Colon (tissue), 2 donors: ENCODE results near the gene DEFB132.
"Not testable (repeated sequence)": the region's sequence is repeated elsewhere in the genome, so short reads cannot be mapped to it uniquely, and the experiment has no call there.

Source experiments
- FAIRE-seq: peaks from 2 replicates; lab custom pipeline; 2012; peaks lifted over from hg19 to GRCh38; lab: Jason Lieb, UNC
- donor health status: control.
- donor health status: control.

Gene DEFB132

GRCh38 chr20:257419-257818, at the start of gene DEFB132:
TSS of gene DEFB132 (plus strand) at chr20:257724. CDS start at chr20:257779, 55 bp downstream.
- no peak for FAIRE-seq

DNA sequence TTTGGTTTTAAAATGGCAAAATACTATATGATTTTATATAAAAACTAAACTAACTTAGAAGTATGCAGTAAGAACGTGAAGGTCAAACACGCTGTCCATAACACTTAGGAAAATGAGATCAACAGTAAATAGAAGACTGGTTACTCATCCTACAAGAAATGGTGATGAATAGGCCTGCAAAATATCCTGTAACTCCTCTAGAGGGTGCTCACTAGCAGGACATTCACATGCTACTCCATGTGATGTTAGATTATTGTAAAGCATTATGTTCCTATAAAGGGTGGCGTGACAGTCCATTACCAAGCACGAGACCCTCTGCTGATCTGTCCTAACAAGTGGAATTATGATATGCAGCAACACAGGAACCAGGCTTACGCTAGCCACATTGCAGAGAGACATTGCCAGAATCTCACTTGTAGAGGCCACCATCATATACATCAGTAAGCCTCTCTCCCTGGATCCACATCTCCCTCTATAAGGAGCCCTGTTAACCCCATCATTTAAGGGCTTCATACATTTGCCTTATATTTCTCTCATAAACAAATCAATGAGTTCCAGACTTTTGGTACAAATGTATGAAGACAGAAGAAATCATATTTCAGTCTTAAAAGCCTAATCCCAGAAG, 48.5 kb upstream of the DEFB132 start:
- FAIRE-seq, result peak; percentile 78

DNA sequence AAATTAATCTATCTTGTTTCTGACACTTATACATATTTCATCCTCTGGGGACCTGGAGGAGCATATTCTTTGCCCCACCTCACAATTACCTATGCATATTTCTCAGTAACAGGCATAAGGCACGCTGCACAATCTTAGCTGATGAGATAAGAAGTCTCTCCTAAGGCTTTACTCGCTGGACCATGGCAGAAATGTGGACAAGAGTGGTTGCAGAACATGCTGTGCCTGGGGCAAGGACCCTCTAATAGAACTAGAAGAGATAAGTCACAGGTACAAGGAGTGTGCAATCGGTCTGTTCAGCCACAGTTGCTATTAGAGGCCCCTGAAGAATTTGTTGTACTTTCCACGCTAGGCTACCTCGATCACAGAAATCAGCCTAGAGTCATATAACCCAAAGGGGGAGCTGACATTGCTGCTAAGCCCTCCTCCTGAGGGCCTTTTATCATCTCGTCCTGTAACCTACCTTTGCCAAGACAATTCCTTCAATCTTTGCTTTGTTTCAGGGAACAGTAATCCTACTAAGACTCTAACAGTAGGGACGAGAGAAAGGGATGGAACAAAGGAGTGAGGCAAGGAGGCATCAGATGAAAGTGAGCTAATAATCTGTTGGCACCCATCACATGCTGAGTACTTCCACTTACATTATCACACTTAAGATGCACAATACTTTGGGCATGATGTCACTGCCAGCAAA, 46.6 kb upstream of the DEFB132 start:
- no peak for FAIRE-seq

DNA sequence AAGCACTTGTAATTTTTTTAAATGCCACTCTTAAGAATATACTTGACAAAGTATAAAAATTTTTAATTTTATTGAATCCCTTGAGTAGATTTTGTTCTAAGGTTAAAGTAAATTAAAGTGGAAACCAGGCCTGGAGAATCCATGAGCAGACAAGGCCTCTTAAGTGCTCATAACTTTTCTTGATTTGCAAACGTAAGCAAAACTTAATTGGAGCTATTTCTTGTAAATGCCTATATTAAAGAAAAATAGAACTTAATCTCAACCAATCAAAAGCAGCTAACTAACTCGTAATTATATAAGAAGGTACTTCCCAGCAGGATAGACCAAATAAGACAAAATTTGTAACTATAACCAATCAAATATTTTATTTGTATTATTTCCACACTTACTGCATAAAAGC, 43.1 kb upstream of the DEFB132 start:
- FAIRE-seq, result no peak

GRCh38 chr20:215796-216195, 41.7 kb upstream of the DEFB132 start:
- FAIRE-seq, result no peak

DNA sequence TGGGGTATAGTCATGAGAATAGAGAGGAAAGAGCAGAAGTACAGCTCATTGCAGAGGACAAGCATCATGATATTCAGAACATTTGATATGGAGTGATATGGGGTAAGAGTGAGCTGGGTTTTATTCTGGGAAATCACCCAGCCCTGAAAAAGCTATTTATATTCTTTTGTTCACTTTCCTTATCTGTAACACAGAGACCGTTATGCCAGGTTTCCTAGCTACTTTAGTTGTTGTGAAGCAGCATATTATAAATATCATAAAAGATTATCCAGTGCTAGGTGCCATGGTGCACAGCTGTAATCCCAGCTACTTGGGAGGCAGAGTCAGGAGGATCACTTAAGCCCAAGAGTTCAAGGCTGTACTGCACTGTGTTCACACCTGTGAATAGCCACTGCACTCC, 40.3 kb upstream of the DEFB132 start:
- no peak for FAIRE-seq

GRCh38 chr20:219290-220115, 38.0 kb upstream of the DEFB132 start:
- FAIRE-seq, result no peak

DNA sequence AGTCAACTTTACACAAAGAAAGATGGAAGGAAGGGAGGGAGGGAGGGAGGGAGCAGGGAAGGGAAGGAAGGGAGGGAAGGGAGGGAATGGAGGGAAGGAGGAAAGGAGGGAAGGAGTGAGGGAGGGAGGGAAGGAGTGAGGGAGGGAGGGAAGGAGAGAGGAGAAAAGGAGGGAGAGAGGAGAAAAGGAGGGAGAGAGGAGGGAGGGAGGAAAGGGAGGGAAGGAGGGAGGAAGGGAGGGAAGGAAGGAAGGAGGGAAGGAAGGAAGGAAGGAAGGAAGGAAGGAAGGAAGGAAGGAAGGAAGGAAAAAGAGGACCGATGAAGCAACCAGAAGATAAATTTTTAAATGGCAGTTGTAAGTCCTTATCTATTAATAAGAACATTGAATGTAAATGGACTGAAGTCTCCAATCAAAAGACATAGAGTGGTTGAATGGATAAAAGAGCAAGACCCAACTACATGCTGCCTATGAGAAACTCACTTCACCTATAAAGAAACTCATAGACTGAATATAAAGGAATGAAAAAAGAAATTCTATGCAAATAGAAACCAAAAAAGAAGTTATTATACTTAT, 36.2 kb upstream of the DEFB132 start:
- no peak for FAIRE-seq

DNA sequence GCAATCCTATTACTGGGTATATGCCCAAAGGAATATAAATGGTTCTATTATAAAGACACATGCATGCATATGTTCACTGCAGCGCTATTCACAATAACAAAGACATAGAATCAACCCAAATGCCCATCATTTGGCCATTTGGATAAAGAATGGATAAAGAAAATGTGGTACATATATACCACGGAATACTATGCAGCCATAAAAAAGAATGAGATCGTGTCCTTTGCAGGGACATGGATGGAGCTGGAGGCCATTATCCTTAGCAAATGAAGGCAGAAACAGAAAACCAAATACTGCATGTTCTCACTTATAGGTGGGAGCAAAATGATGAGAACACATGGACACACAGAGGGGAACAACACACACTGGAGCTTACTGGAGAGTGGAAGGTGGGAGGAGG, 31.6 kb upstream of the DEFB132 start:
- not testable (repeated sequence) for FAIRE-seq

GRCh38 chr20:226958-227357, 30.6 kb upstream of the DEFB132 start, which contains the start of gene DEFB129:
TSS of gene DEFB129 (plus strand) at chr20:227258. CDS start at chr20:227289, 31 bp downstream.
- no peak for FAIRE-seq

DNA sequence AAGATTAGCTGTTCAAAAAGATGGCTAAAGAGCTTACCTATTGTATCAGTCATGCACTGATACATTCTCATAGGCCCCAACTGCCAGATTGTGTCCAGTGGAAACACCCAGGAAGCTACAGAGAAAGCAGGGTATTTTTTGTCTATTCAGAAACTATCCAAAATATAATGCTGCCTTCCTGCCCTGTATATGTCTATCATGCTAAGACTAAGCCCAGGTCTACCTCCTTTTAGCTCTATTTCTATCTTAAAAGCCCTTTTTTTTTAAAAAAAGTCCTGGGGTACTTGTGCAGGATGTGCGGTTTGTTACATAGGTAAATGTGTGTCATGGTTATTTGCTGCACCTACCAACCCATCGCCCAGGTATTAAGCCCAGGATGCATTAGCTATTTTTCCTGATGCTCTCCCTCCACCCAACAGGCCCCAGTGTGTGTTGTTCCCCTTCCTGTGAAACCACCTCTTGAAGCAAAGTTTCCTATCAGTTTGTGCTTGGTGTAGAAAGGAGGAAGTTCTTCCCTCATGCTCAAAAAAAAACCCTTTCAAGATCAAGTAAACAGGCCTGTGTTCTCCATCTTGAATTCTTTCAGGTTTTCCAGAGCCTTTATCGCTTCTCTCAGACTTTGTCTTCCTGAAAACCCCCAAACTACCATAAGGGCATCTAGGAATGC, 30.0 kb upstream of the DEFB132 start:
- no peak for FAIRE-seq

- no peak for FAIRE-seq
Measured at GRCh38 chr20:235891-236290, 21.6 kb upstream of the DEFB132 start.

- no peak for FAIRE-seq
Measured at GRCh38 chr20:237489-237888, 20.0 kb upstream of the DEFB132 start.

DNA sequence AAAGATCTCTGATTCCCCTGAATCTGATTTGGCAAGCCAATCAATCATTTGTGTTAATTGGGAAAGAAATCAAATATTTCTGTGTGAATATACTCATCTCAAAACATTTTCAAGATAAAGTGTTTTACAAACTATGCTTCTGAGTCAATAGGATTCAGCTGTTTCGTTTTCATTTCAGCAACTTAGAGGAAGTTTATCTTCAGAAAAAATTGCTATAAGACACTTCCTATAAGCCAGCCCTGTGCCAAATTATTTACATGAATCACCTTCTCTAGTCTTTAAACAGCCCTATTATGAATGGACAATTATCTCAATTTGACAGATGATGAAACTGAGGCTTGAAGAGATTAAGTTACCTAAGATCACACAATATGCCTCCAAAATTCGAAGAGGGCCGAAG, 19.6 kb upstream of the DEFB132 start:
- no peak for FAIRE-seq

DNA sequence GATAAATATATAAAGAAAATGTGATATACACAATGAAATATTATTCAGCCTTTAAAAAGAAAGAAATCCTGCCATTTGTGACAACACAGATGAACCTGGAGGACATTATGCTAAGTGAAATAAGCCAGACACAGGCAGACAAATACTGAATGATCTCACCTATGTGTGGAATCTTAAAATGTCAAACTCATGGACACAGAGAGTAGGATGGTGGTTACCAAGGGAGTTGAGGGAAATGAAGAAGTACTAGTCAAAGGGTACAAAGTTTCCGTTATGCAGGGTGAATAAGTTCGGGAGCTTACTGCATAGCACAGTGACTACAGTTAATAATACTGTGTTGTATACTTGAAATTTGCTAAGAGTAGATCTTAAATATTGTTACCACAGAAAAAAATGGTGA, 14.6 kb upstream of the DEFB132 start:
- no peak for FAIRE-seq

DNA sequence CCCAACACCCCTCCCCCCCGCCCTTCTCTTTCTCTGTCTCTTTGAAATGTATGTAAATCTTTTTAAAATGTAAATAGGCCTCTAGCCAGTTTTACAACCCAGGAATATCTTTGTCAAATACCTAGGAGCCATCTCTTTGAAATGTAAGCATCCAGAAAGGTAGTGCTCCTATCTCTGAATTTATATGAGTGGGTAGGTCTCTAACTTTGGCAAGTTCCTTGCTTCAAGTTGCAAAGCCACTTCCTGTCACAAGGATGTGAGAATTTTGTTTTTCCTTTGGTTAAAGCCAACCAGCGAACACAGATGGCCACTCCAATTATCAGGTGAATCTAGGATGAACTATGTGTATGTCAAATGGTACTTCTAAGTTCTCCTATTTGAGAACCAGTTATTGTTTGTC, 6.2 kb upstream of the DEFB132 start:
- no peak for FAIRE-seq

- no peak for FAIRE-seq
Measured at GRCh38 chr20:252801-253200, 4.7 kb upstream of the DEFB132 start.

DNA sequence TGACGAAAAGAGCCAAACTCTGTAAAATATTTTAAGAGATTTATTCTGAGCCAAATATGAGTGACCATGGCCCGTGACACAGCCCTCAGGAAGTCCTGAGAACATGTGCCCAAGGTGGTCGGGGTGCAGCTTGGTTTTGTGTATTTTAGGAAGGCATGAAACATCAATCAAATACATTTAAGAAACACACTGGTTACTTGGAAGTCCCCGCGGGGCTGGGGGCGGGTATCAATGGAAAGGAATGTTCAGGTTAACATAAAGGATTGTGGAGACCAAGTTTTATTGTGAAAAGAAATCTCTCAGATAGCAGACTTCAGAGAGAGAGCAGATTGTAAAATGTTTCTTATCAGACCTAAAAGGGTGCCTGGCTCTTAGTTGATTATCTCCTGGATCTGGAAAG, 4.1 kb upstream of the DEFB132 start:
- FAIRE-seq, result not testable (repeated sequence)

GRCh38 chr20:258269-258858, 840 bp downstream of the DEFB132 start:
- no peak for FAIRE-seq

DNA sequence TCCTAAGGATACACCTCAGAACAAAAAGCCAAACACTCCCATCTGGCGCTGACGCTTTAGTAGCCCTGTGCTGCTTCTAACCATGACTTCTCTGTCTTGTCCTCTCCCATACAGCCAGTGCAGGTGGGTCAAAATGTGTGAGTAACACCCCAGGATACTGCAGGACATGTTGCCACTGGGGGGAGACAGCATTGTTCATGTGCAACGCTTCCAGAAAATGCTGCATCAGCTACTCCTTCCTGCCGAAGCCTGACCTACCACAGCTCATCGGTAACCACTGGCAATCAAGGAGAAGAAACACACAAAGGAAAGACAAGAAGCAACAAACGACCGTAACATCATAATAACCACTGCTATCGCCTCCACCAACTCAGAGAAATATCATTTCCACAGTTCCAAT, 1.4 kb downstream of the DEFB132 start:
- FAIRE-seq, result no peak

DNA sequence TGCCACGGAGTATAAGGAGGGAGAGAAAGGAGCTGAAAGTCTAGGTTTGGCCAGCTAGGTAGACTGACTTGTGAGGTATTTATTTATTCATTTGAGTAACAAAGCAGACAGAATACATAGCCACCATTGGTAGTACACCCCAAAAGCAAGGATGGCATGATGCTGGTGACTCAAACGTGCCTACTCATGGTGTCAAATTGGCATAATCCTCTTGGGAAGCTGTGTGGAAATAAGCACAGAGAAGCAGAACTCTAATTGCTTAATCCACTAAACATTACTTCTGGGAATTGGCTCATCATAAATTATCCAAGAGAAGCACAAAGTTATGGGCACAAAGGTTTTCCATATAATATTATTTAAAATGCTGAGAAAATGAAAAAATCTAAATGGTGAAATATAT, 2.5 kb downstream of the DEFB132 start:
- no peak for FAIRE-seq

DNA sequence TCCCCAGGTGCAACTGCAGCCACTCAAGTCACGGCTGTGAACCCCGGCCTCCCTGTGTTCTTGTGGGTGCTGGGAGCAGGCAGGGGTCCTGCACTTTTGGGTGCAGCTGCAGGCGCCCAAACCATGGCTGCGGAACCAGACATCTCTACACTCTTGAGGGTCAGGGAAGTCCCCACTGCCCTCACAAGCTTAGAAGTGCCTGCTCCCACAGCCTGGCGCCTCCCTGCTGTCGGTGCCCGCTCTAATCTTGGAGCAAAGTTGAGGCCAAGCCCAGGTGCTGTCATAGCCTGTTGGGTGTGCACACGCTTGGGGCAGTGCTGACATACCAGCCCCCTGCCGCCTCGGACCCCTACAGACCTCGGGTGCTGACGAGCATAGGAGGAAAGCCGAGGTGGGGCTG, 6.2 kb downstream of the DEFB132 start:
- FAIRE-seq, result no peak
